UCSD-AML1 (cell line): ENCODE data around the gene COG7.

Source experiments
- DNase-seq: peaks from one replicate; lab custom pipeline; 2025; ENCODE audit not compliant: unreplicated experiment; lab: John Stamatoyannopoulos, UW

The COG7 gene

GRCh38 chr16:23365602-23366240, 87.3 kb downstream of the COG7 start:
- DNase-seq: no peak

- no peak for DNase-seq
Observed at GRCh38 chr16:23362460-23363317, 90.3 kb downstream of the COG7 start.

- no peak for DNase-seq
Observed at GRCh38 chr16:23359092-23359760, 93.8 kb downstream of the COG7 start.

DNA sequence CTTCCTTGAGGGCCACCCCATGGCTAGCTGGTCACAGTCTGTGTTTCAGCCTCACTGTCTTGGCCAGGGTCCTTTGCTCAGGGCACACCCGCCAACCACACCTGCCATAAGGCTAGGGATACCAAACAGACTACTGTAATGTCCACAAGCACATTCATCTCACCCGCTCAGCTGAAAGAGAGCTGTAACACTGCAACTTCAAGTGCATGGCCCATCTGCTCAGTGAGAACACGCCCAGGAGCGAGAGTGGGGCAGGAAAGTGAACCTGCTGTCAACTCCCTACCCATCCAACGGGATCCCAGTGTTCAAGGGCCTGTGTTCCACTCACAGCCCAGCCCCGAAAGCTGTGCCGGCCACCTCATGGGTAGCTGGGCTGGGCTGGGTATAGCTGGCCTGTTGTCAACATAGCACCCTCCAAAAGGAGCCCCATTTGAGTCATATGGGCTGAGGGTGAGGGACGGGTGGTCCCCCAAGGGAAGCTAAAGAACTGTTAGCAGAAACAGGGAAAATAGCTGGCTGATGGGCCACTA, 95.2 kb downstream of the COG7 start:
- DNase-seq: no peak

- no peak for DNase-seq
Observed at GRCh38 chr16:23356941-23357340, 96.0 kb downstream of the COG7 start.

DNA sequence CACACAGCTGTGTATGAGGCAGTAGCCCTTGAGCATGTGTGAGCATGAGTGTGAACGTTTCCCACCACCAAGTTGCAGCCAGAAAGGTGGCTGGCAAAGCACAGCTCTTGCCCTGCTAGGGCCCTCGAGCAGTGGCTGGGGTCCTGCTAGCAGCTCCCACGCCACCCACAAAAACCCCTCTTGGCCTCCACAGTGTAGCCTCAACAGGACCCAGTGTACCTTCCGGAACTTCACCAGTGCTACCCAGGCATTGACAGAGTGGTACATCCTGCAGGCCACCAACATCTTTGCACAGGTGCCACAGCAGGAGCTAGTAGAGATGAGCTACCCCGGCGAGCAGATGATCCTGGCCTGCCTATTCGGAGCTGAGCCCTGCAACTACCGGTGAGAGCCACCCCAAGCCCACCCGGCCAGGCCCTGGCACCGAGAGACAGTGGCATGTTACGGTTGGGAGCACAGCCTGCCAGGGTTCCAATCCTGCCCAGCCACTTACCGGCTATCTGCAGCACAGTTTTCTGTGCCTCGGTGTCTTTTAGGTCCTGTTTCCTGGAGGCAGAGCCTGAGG, 97.8 kb downstream of the COG7 start:
- DNase-seq: no peak

GRCh38 chr16:23354246-23354645, 98.7 kb downstream of the COG7 start:
- DNase-seq: no peak

DNA sequence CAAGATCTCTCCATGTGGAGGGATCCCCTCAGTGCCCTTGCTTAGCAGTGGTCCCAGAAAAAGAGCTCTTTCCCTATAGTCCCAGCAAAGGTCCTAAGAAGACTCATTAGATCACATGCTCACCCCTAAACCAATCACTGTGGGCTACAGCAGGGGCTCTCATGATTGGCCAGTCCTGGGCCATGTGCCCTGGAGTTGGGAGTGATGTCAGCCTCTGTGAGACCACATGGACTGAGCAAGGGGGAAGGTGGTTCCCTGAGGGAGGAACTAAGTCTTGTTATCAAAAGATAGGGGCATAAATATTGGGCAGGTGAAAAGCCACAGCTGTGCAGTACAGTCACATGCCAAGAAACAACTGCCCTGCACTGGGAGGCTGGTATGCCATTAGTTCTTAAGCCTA, 99.5 kb downstream of the COG7 start:
- DNase-seq: no peak

DNA sequence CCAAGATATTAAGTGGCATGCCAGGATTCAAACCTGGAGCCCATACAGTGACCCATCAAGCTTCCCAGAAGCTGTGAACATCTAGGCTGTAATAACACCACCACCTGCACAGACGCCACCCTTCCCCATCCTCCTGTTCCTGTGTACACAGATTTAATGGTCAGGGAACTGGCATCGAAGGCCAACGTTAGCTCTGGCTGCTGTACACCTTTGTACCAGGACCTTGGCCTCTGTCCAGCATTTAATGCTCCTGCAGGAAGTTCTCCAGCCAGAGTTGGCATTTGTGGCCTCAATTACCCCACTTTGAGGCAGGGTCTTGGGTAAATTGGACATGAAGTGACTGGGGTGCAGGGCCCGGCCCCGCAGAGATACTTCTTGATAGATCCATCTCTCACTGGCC, 101.6 kb downstream of the COG7 start:
- no peak for DNase-seq

DNA sequence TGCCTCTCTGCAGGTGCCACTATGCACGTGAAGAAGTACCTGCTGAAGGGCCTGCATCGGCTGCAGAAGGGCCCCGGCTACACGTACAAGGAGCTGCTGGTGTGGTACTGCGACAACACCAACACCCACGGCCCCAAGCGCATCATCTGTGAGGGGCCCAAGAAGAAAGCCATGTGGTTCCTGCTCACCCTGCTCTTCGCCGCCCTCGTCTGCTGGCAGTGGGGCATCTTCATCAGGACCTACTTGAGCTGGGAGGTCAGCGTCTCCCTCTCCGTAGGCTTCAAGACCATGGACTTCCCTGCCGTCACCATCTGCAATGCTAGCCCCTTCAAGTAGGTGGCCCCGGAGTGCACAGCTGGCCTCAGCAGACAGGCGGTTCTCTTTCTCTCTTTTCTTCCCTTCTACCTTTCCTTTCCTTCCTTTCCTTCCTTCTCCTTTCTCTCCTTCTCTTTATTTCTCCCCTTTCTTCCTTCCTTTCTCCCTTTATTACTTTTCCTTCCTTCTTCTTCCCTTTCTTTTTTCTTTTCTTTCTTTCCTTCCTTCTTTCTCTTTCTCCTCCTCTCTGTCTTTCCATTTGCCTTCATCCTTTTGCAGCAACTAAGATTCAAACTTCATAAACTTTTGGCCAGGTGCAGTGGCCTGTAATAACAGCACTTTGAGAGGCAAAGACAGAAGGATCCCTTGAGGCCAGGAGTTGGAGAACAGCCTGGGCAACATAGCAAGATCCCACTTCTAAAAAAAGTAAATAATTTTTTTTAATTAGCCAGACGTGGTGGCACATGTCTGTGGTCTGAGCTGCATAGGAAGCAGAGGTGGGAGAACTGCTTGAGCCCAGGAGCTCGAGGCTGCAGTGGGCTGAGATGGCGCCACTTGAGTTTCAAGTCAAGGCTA, 104.2 kb downstream of the COG7 start:
- no peak for DNase-seq

- DNase-seq: no peak
Observed at GRCh38 chr16:23345237-23345636, 107.8 kb downstream of the COG7 start.

- no peak for DNase-seq
Observed at GRCh38 chr16:23343643-23344612, 109.1 kb downstream of the COG7 start.

DNA sequence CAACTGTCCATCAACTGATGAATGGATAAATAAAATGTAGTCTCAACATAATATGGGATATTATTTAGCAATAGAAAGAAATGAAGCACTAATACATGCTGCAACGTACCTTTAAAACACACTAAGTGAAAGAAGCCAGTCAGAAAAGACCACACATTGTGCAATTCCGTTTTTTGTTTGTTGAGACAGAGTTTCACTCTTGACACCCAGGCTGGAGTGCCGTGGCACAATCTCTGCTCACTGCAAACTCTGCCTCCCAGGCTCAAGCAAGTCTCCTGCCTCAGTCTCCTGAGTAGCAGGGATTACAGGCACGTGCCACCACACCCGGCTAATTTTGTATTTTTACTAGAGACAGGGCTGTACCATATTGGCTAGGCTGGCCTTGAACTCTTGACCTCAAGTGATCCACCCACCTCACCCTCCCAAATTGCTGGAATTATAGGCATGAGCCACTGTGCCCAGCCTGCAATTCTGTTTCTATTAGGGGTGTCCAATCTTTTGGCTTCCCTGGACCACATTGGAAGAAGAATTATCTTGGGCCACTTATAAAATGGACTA, 110.8 kb downstream of the COG7 start:
- DNase-seq: no peak

GRCh38 chr16:23339787-23340186, 113.2 kb downstream of the COG7 start:
- no peak for DNase-seq
